ENCODE measurements around the gene RTN1. TPM values are rescaled to one million over a fixed set of nuclear protein-coding genes. Genes with fewer than 3 reads are reported as not detected.

Gene RTN1
- total RNA-seq, 4 donors from 2014 or later = 5.0 to 7.0 (median 5.7) TPM

DNA sequence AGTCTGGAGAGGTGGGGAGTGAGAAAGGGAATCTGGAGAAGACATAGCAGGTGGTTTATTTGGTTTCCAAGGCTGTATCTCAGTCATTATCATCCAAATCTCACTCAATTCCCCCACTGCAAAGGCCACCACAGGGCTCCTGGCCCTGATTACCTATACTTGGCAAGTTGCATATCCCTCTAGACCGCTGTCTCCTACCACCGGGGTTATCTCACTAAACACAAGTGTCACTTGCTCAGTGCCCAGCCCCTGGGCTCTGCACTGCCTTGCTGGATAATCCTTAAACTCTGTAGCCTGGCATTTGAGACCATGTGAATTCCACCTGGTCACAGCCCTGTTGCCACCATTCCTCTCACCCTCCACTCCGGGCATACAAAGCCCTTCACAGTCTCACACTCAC, 119.0 kb downstream of the RTN1 start:
- no peak overlapping the region for H3K27ac ChIP-seq
- no peak overlapping the region for H3K4me3 ChIP-seq
- DNase-seq = no peak
- no peaks in the 10 kb centered on the region for H3K4me1 ChIP-seq
- H3K9me3 ChIP-seq = no peaks in the 10 kb centered on the region
- no peaks in the 10 kb centered on the region for H3K27me3 ChIP-seq
- H3K36me3 ChIP-seq = no peaks in the 10 kb centered on the region
- TF ChIP-seq POLR2A (IDR thresholded peaks at IDR 0.05) = no peak
- TF ChIP-seq, protein P1, sequence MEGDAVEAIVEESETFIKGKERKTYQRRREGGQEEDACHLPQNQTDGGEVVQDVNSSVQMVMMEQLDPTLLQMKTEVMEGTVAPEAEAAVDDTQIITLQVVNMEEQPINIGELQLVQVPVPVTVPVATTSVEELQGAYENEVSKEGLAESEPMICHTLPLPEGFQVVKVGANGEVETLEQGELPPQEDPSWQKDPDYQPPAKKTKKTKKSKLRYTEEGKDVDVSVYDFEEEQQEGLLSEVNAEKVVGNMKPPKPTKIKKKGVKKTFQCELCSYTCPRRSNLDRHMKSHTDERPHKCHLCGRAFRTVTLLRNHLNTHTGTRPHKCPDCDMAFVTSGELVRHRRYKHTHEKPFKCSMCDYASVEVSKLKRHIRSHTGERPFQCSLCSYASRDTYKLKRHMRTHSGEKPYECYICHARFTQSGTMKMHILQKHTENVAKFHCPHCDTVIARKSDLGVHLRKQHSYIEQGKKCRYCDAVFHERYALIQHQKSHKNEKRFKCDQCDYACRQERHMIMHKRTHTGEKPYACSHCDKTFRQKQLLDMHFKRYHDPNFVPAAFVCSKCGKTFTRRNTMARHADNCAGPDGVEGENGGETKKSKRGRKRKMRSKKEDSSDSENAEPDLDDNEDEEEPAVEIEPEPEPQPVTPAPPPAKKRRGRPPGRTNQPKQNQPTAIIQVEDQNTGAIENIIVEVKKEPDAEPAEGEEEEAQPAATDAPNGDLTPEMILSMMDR (IDR thresholded peaks at IDR 0.05) = no peak

- Histone ChIP-seq H3K36me3 (no peaks in the 10 kb centered on the region), H3K27ac (no peak overlapping the region), H3K9me3 (no peaks in the 10 kb centered on the region), H3K4me1 (no peaks in the 10 kb centered on the region), H3K27me3 (no peaks in the 10 kb centered on the region), H3K4me3 (no peak overlapping the region)
- no peak for DNase-seq
- TF ChIP-seq, protein P1 (IDR thresholded peaks at IDR 0.05) = no peak
- TF ChIP-seq POLR2A (IDR thresholded peaks at IDR 0.05) = no peak
Measured at GRCh38 chr14:59739794-59740193, 130.8 kb downstream of the RTN1 start.

- Histone ChIP-seq H3K9me3 (no peaks in the 10 kb centered on the region), H3K4me1 (no peaks in the 10 kb centered on the region), H3K27ac (no peak overlapping the region), H3K27me3 (no peaks in the 10 kb centered on the region), H3K36me3 (no peaks in the 10 kb centered on the region), H3K4me3 (no peak overlapping the region)
- TF ChIP-seq, protein P1 (IDR thresholded peaks at IDR 0.05) = no peak
- TF ChIP-seq POLR2A (IDR thresholded peaks at IDR 0.05) = no peak
- no peak for DNase-seq
Measured at GRCh38 chr14:59728304-59728703, 142.3 kb downstream of the RTN1 start.

- H3K4me1 ChIP-seq = no peaks in the 10 kb centered on the region
- no peak for DNase-seq
- no peak overlapping the region for H3K4me3 ChIP-seq
- H3K27me3 ChIP-seq = no peaks in the 10 kb centered on the region
- TF ChIP-seq, protein P1 (IDR thresholded peaks at IDR 0.05) = no peak
- TF ChIP-seq POLR2A (IDR thresholded peaks at IDR 0.05) = no peak
- H3K27ac ChIP-seq = no peak overlapping the region
- H3K9me3 ChIP-seq = no peaks in the 10 kb centered on the region
- no peaks in the 10 kb centered on the region for H3K36me3 ChIP-seq
Measured at GRCh38 chr14:59727073-59727661, 143.4 kb downstream of the RTN1 start.

DNA sequence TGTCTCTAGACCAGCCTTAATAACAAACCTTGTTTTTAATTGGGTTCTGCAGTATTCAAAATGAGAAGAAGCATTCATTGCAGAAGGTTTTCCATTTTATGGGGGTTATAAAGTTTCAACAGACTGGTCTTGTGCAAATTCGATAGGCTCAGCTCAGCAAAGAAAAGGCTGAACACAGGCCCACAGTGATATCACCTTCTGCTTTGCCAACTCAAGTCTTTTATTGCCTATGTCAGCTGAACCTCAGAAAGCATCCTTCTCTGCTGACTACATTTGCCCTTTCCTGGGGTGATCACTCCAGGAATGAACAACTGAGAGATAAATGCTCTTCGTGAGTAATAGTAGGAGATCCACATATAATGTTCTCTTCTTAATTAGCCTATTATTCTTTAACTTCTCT, 159.5 kb downstream of the RTN1 start:
- Histone ChIP-seq H3K36me3 (no peaks in the 10 kb centered on the region), H3K4me1 (no peaks in the 10 kb centered on the region), H3K27ac (no peak overlapping the region), H3K27me3 (no peaks in the 10 kb centered on the region), H3K4me3 (no peak overlapping the region), H3K9me3 (no peaks in the 10 kb centered on the region)
- no peak for TF ChIP-seq POLR2A (IDR thresholded peaks at IDR 0.05)
- DNase-seq = no peak

DNA sequence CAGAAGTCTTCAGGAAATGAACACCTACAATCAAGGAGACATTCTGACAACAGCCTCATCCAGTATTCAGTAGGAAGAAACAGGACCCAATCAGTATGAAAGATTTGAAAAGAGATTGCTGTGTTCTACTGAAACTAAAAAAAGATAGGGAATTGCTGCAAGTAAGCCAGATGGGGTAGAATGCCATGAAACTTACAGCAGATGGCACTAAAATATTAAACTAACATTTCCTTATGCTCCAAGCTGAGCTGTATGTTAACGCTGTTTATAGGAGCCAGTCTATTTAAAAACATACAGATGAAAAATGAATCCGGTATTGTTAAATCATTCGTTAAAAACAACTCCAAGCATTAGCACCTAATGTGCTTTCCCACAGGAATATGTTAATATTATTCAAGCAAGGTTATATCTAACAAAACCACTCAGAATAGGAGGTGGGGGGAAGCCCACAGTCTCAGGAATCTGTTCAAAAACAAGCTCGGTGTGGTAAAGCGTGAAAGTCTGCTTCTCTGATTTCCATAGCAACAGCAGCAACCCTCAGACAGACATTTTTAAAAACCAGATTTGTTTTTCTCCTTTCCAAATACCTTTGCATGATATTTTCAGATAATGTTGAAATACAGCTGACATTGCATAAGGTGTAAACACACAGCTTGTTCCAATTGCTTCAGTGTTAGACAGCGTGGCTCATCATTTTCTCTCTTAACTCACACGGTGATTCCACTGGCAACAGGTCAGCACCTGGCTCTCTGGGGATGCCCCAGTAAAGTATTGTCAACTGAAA, 162.6 kb downstream of the RTN1 start:
- Histone ChIP-seq H3K27me3 (no peaks in the 10 kb centered on the region), H3K36me3 (no peaks in the 10 kb centered on the region), H3K4me3 (no peak overlapping the region), H3K4me1 (no peaks in the 10 kb centered on the region), H3K27ac (no peak overlapping the region), H3K9me3 (no peaks in the 10 kb centered on the region)
- TF ChIP-seq, protein P1 (IDR thresholded peaks at IDR 0.05) = peak in 2 of 6 experiments; percentile 11 to 16
- no peak for TF ChIP-seq POLR2A (IDR thresholded peaks at IDR 0.05)
- no peak for DNase-seq

Data from Peyer's patch (tissue), 4 donors.